Measurements from ENCODE around the gene THRA. TPM values are rescaled to one million over a fixed set of nuclear protein-coding genes. Genes with fewer than 3 reads are reported as not detected.

The THRA gene
- total RNA-seq, 3 donors from 2014 or later (not counting 1 experiment from before 2014, with no cell fraction given) = 40.8 to 55.7 (median 42.3) TPM

DNA sequence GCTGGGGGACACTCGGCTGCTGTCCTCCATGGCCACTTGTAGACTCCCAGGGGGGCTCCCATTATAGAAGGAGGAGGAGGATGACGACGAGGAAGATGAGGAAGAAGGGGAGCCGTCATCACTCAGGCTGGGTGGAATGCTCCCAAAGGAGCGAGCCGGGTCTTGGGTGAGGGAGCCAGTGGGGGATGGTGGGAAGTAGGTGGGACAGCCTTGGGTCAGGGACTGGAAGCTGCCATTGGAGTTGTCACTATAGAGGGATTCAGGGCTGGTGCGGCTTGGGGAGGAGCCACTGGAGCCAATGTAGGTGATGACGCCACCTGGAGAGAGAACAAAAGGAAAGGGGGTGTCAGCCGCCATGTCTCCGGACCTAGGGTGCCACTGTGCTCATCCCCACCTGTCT, 34.3 kb downstream of the THRA start:
- H3K4me3 ChIP-seq (ENCODE audit: low read length) = no peak overlapping the region
- TF ChIP-seq, protein P1, sequence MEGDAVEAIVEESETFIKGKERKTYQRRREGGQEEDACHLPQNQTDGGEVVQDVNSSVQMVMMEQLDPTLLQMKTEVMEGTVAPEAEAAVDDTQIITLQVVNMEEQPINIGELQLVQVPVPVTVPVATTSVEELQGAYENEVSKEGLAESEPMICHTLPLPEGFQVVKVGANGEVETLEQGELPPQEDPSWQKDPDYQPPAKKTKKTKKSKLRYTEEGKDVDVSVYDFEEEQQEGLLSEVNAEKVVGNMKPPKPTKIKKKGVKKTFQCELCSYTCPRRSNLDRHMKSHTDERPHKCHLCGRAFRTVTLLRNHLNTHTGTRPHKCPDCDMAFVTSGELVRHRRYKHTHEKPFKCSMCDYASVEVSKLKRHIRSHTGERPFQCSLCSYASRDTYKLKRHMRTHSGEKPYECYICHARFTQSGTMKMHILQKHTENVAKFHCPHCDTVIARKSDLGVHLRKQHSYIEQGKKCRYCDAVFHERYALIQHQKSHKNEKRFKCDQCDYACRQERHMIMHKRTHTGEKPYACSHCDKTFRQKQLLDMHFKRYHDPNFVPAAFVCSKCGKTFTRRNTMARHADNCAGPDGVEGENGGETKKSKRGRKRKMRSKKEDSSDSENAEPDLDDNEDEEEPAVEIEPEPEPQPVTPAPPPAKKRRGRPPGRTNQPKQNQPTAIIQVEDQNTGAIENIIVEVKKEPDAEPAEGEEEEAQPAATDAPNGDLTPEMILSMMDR (IDR thresholded peaks at IDR 0.05) = no peak
- Mint-ChIP-seq H3K4me1 (peaks cover 59 to 74% of the 10 kb centered on the region in 2 donors), H3K4me3 (peak overlapping the region; percentile 88), H3K27ac (peak overlapping the region; percentile 94 to 96), H3K9me3 (no peaks in the 10 kb centered on the region), H3K36me3 (no peaks in the 10 kb centered on the region), H3K27me3 (ENCODE audit: low read depth in 2 of 2) (no peaks in the 10 kb centered on the region)
- WGBS (ENCODE audit: insufficient coverage) = 97% methylated on average over 10 of the region's 10 CpGs
- no peaks in the 10 kb centered on the region for H3K9me3 ChIP-seq (ENCODE audit: control insufficient read depth, insufficient read depth, low read length)
- H3K27me3 ChIP-seq (ENCODE audit: control insufficient read depth, insufficient read depth, low read length) = no peaks in the 10 kb centered on the region
- peak overlapping the region; percentile 90 for H3K27ac ChIP-seq (ENCODE audit: low read length)
- peaks cover 74% of the 10 kb centered on the region for H3K4me1 ChIP-seq (ENCODE audit: control insufficient read depth, insufficient read depth, low read length)
- no peak for DNase-seq
- peaks cover 22% of the 10 kb centered on the region for H3K36me3 ChIP-seq (ENCODE audit: control insufficient read depth, insufficient read depth, low read length)
- intact Hi-C loops (cut with micrococcal nuclease) = no loop called here
- ATAC-seq = no peak

DNA sequence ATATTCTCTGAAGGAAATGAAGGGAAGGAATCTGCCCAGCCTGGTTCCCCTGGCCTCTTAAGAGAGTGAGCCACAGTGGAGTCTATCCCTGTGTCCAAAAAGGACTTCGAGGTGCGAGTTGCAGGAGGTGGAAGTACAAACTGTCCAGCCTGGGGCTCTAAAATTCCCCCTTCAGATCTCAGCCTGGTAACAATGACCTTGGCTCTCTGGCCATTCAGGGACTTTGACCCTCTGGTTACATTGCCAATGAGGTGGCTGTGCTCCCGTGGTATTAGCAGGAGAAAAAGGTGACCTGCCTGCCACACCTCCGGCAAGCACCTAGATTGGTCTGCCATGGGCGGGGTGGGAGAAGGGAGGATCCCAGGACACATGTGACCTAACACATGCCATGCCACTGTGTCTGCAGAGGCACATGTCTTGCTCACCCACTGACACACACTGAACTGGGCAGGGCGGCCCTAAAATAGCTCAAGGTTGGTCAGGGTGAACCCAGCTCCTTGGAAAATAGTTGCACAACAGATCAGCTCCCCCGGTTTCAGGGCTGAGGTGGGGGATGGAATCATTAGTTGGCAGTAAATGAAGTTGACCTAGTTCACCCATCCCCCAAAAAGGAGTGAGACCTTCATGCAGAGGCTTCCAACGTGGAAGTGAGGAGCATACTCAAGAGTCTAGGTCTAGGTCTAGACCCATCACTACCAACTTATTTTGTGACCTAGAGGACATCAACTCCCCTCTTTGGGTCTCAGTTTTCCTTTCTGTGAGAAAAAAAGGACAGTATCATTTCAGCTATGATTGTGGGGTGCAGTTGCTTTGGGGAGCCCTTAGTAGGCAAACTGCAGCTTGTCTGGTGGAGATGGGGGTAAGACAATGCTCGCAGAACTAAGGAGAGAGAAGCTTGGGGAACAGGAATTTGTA, 35.4 kb downstream of the THRA start:
- Histone ChIP-seq H3K27ac (ENCODE audit: low read length) (peak overlapping the region; percentile 90), H3K4me3 (ENCODE audit: low read length) (peak overlapping the region; percentile 6), H3K4me1 (ENCODE audit: control insufficient read depth, insufficient read depth, low read length) (peaks cover 79% of the 10 kb centered on the region), H3K9me3 (ENCODE audit: control insufficient read depth, insufficient read depth, low read length) (no peaks in the 10 kb centered on the region), H3K36me3 (ENCODE audit: control insufficient read depth, insufficient read depth, low read length) (peaks cover 19% of the 10 kb centered on the region), H3K27me3 (ENCODE audit: control insufficient read depth, insufficient read depth, low read length) (no peaks in the 10 kb centered on the region)
- ATAC-seq = no peak
- peak in 1 of 2 donors; percentile 36 for DNase-seq
- H3K4me1 Mint-ChIP-seq = peaks cover 59 to 74% of the 10 kb centered on the region in 2 donors
- TF ChIP-seq, protein P1 (IDR thresholded peaks at IDR 0.05) = no peak
- WGBS (ENCODE audit: insufficient coverage) = 71% methylated on average over 8 of the region's 9 CpGs
- H3K27ac Mint-ChIP-seq = peak overlapping the region; percentile 94 to 96
- H3K36me3 Mint-ChIP-seq = no peaks in the 10 kb centered on the region
- no peaks in the 10 kb centered on the region for H3K27me3 Mint-ChIP-seq (ENCODE audit: low read depth in 2 of 2)
- peak overlapping the region; percentile 98 for H3K4me3 Mint-ChIP-seq
- H3K9me3 Mint-ChIP-seq = no peaks in the 10 kb centered on the region
- intact Hi-C loops (cut with micrococcal nuclease) = no loop called here

DNA sequence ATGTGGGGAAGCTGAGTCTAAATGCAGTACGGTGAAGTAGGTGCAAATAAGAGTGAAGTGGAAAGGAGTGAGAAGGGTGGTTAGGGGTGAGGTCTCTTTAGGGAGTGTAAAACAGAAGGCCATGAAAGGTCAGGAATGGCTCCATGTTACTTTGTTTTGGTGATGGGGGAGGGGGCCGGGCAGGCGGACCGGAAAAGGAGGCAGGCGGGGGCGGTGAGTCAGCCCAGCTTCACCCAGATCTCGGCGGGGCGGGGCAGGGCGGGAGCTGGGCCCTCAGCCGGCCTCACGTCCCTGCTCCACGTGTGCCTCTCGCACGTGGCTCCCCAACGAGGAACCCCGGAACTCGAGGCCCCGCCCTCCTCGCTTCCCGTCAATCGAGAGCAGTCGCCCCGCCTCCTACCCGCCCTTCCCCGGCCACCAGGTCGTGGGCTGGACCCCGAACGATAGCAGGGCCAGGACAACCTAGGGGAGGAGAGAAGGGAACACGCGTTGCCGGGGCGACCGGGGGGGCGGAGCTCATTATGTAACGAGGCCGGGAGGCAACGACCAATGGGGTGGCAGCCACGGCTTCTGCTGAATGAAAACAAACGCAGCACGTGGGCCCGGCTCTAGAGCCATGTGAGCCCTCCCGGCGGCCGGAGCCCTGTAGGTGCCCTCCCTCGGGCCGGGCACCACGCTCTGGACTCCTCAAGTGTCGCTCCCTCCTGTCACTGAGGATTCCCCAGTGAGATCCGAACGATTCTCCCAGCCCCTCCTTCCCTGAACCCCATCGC, 36.3 kb downstream of the THRA start:
- DNase-seq (peak; percentile 98 to 99), ATAC-seq (peak; percentile 65 to 83 (median 70))
- Histone ChIP-seq H3K36me3 (ENCODE audit: control insufficient read depth, insufficient read depth, low read length) (peaks cover 10% of the 10 kb centered on the region), H3K4me3 (ENCODE audit: low read length) (peak overlapping the region; percentile 55), H3K27ac (ENCODE audit: low read length) (peak overlapping the region; percentile 90), H3K4me1 (ENCODE audit: control insufficient read depth, insufficient read depth, low read length) (peaks cover 87% of the 10 kb centered on the region), H3K27me3 (ENCODE audit: control insufficient read depth, insufficient read depth, low read length) (no peaks in the 10 kb centered on the region), H3K9me3 (ENCODE audit: control insufficient read depth, insufficient read depth, low read length) (no peaks in the 10 kb centered on the region)
- intact Hi-C loops (cut with micrococcal nuclease) = loop anchor here (1.0 kb wide), 1 partner anchor 8 kb away; no protein-coding TSS in a partner anchor
- Mint-ChIP-seq H3K27me3 (ENCODE audit: low read depth in 2 of 2) (no peaks in the 10 kb centered on the region), H3K4me1 (peaks cover 67 to 75% of the 10 kb centered on the region in 2 donors), H3K36me3 (no peaks in the 10 kb centered on the region), H3K27ac (peak overlapping the region; percentile 94 to 96), H3K4me3 (peak overlapping the region; percentile 98), H3K9me3 (no peaks in the 10 kb centered on the region)
- under 1% methylated on average over 51 of the region's 52 CpGs for WGBS (ENCODE audit: insufficient coverage)
- TF ChIP-seq, protein P1 (IDR thresholded peaks at IDR 0.05) = no peak
